Measurements from ENCODE around the gene CFAP68.

DNA sequence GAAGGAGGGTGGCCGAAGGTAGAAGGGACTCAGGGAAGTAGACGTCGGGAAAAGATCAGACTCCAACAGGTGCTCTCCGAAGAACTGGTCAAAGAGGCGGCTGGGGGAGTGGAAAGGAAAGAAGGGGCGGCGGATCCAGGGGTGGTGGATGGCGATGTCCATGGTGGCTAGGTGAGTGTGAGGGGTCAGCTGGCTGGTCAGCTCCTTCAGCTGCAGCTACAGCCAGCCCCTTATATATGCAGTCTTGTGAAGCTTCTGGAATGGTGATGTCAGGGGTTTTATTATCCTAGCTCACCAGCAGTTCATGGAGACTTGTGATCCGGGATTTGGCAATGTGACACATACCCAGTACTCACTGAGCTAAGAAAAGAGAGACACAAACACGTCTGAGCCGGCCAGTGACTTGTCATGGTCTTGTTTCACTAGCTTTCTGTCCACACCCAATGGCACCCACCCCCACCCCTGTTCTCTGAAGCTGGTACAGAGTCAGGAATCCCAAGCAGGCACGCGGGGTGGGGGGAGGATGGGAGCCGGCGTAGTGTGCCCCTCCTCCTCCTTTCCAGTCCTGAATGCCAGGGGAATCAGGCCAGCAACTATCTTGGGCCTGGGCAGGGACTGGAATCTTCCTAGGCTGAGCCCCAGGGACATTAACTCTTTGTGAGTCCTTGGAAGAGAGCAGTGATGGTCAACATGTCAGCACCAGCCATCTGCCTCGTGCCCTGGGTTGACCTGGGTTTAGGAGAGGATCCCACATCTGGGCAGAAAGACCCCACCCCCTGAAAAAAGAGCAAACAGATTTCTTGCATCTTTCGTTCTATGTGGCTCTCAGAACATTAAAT lies 32.4 kb downstream of the CFAP68 start, which contains the start of gene CRYAB:
- TF ChIP-seq, protein P1, sequence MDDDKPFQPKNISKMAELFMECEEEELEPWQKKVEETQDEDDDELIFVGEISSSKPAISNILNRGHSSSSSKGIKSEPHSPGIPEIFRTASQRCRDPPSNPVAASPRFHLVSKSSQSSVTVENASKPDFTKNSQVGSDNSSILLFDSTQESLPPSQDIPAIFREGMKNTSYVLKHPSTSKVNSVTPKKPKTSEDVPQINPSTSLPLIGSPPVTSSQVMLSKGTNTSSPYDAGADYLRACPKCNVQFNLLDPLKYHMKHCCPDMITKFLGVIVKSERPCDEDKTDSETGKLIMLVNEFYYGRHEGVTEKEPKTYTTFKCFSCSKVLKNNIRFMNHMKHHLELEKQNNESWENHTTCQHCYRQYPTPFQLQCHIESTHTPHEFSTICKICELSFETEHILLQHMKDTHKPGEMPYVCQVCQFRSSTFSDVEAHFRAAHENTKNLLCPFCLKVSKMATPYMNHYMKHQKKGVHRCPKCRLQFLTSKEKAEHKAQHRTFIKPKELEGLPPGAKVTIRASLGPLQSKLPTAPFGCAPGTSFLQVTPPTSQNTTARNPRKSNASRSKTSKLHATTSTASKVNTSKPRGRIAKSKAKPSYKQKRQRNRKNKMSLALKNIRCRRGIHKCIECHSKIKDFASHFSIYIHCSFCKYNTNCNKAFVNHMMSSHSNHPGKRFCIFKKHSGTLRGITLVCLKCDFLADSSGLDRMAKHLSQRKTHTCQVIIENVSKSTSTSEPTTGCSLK (tag by site-specific recombination; IDR thresholded peaks at IDR 0.05): no peak
- TF ChIP-seq ZFP3 (tag by site-specific recombination; IDR thresholded peaks at IDR 0.05; ENCODE audit: low read depth): no peak
- no peak for TF ChIP-seq ZNF776 (tag by site-specific recombination; IDR thresholded peaks at IDR 0.05; ENCODE audit: borderline replicate concordance)
- TF ChIP-seq ZNF274 (IDR thresholded peaks at IDR 0.05; ENCODE audit: low read length): no peak
- no peak for TF ChIP-seq ZNF274 (tag by site-specific recombination; IDR thresholded peaks at IDR 0.05; ENCODE audit: borderline replicate concordance)
- TF ChIP-seq ZNF549 (tag by site-specific recombination; IDR thresholded peaks at IDR 0.05): no peak
- TF ChIP-seq, protein P2, sequence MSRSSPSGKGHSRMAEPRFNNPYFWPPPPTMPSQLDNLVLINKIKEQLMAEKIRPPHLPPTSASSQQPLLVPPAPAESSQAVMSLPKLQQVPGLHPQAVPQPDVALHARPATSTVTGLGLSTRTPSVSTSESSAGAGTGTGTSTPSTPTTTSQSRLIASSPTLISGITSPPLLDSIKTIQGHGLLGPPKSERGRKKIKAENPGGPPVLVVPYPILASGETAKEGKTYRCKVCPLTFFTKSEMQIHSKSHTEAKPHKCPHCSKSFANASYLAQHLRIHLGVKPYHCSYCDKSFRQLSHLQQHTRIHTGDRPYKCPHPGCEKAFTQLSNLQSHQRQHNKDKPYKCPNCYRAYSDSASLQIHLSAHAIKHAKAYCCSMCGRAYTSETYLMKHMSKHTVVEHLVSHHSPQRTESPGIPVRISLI (tag by site-specific recombination; IDR thresholded peaks at IDR 0.05): no peak
